HG03565 (cell line): ENCODE data around the gene CALY.

Experiments
- ATAC-seq: cut with Tn5 transposase; IDR thresholded peaks from one replicate; pipeline ENCODE4 v1.9.1; 2021; ENCODE audit warnings: mild to moderate bottlenecking, moderate library complexity; ENCODE audit not compliant: unreplicated experiment

CALY gene

DNA sequence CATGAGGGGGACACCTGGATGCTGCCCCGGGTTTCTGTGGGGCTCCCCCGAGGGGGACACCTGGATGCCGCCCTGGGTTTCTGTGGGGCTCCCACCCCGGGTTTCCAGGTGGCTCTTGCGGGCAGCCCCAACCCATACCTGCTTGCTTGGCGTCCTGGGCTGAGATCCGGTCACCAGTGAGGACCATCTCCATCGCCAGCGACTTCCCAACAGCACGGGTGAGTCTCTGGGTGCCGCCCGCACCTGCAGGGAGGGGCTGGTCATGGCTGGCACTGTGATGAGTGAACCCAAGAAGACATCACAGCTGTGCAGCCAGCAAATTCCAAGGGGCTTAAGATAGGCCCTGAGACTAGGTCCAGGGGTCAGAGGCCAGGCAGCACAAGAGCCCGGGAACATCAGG is 30.1 kb upstream of the CALY start:
- no peak for ATAC-seq

DNA sequence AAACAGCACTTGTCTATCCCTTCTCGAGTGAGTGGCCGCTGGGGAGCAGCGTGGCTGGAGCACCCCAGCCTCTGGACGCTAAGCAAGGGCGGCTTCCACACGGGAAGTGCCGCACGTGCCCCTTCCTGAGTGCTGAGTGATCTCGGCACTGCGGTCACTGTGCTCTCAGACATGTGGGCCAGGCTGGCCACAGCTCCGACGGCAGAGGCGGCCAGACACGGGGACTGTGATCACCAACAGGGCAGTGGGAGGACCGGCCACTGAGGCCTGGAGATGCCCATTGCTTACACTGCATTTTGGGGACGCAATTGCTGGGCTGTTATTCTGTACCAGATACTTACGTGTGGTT is 29.4 kb upstream of the CALY start:
- no peak for ATAC-seq

DNA sequence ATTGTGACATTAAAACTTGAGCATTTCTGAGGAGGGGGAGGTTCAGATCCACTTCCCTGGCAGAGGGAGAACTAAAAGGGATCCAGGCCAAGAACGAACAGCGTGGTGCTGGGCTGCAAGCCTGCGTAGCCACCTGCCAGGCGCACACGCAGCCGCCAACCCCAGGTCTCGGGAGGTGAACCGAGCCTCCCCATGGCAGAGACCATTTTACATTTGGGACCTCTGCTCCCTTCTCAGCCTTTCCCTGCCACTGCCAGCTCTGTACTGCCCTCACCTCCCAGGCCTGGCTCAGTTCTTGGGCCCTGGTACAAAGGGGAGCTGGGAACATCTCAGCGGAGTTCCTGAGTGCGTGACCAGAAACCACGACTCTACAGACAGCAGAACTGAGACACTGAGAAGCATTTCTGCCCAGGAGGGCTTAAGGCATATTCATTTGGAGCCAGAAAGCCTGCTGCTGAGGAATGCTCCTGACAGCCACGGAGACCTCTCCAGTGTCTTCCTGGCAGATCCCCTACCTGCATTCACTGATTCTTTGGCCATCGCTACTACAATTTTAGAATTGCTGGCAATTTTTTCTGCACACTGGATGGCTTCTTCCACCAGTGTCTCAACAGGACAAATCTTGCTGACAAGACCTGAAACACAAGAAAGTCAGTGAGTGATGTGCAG is 28.9 kb upstream of the CALY start:
- ATAC-seq, result no peak

DNA sequence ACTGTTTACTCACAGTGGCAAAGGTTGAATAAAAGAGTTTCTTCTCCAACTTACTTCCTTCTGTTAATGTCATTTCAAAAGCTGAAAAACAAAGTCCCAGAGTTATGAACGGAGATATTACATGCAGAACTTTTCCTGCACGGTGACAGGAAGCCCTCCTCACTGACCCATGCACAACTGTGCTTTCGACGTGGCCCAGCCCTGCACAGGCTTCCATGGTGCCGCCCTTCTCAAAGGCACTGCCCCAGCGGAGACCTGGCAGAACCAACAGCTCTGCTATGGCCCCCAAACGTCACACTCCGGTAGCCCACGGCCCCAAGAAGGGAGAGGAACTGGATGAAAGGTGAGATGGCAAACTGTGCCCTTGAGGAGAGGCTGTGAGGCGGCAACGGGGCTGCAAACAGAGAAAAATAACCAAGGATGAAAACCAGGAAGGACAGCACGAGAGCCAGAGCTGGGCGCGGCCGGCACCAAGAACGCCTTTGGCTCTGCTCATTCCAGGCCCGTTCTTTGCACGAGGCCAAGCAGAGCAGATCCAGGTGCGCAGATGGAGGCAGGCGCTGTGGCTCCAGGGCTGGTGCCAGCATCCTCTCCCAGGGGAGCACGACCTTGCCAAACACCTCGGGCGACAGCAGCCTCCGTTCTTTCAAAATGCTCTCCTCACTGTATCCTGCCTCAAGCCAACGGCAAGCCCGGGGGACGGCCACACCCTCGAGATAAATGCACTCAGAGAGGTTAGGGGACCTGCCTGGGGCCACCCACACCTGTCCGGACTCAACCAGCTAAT is 28.1 kb upstream of the CALY start:
- no peak for ATAC-seq

DNA sequence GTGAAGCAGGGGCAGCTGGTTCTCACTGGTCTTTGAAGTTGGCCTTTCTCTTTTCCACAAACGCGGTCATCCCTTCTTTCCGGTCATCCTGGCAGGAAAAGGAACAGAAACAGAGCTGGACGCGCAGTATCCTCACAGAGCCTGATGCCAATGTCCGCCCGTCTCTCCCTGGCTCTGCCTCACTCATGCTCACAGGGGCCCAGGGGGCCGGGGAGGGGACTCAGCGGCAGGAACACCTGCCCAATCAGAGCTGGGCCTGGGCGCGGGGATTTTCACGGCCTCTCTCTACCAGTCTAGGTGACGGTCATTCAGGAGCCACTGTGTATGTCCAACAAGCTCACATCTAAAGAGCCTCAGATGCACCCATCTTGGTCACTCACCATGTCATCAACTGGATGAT is 26.1 kb upstream of the CALY start:
- no peak for ATAC-seq

DNA sequence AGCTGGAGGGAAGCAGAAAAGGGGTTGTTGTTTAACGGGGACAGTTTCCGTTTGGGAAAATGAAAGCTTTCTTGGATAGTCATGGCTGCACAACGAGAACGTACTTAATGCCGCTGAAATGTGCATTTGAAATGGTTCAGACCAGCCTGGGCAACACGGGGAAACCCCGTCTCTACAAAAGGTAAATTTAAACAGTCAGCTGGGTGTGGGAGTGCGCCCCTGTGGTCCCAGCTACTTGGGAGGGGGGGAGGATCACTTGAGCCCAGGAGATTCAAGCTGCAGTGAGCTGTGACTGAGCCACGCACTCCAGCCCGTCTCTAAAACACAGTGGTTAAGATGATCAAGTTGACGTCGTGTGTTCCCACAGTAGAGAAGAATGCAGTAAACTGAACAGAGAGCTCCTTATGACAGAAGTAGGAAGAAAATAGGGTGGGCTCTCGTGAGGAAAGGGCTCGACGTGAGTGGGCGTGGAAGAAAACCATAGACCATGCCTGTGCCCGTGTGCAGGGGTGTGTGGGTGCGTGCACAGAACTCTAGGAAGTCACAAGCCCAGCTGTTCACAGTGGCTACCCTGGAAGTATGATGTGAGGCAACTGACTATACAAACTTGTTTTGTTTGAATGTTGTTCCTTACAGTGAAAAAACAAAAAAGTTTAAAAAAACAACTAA is 25.2 kb upstream of the CALY start:
- ATAC-seq, result no peak

DNA sequence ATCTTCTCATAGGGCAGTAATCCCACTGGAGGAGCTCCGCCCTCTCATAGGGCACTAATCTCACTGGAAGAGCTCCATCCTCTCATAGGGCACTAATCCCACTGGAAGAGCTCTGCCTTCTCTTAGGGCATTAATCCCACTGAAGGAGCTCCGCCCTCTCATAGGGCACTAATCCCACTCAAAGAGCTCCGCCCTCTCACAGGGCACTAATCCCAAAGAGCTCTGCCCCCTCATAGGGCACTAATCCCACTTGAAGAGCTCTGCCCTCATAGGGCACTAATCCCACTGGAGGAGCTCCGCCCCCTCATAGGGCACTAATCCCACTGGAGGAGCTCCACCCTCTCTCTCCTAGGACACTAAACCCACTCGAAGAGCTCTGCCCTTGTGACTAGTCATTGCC is 24.5 kb upstream of the CALY start:
- no peak for ATAC-seq

DNA sequence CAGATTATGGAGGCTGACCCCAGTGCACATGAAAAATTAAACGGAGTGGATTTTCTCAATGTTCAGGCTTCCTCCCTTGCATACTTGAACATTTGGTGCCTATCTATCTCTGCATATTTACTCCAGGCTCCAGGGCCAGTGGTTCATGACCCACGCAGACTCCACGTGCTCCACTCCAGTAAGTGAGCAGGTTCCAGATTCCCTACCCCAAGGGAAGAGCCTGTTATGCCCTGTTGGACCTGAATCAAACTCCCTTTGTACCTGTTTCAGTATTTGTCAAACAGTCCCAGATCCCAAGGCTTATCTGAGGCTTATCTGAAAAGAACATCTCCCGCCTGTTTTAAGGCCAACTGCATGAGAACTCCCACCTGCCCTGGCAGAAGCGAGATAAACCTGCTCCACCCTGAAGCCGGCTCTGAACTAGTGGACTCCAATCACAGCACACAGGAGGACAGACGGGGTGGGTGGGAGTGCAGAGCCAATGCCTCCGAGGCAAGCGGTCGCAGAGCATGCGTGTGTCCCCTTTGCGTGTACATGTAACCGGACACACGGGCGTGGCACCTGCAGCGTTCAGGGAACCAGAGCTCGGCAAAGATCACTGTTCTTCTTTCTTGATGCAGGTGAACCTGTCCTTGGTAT is 23.4 kb upstream of the CALY start:
- ATAC-seq, result no peak

DNA sequence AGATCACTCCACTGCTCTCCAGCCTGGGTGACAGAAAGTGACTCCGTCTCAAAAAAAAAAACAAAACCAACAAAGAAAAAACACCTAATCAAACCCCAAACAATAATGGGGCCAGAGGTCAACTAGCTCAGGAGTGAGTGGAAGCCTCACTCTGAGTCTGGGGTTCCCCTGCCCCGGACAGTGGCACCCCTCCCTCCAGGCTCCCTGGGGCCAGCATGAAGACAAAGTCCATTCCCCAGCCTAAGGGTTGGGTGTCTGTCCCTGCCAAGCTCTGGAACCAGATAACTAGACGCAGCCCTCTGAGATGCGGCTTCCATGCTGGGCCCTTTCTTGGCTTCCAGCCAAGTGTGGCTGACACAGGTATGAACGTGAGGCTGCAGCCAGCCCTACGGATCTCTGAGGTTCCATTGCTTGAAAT is 22.9 kb upstream of the CALY start:
- ATAC-seq, result no peak

DNA sequence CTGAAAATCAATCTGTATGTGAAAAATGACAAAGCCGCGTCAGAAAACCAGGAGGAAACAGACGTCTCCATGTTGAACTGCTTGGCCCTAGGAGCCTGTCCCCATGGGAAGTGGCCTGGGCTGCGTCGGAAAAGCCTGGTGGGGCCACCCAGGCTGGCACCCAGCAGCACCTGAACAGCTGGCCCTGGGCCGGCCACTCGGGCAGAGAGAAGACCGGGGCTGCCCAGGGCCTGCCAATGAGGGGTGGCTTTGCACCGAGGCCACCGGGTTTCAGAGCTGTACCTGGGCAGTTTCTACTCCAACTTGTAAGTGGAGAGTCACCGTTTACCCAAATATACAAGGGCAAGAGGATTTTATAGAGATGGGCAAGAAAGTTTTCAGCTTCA is 22.2 kb upstream of the CALY start:
- ATAC-seq, result no peak

DNA sequence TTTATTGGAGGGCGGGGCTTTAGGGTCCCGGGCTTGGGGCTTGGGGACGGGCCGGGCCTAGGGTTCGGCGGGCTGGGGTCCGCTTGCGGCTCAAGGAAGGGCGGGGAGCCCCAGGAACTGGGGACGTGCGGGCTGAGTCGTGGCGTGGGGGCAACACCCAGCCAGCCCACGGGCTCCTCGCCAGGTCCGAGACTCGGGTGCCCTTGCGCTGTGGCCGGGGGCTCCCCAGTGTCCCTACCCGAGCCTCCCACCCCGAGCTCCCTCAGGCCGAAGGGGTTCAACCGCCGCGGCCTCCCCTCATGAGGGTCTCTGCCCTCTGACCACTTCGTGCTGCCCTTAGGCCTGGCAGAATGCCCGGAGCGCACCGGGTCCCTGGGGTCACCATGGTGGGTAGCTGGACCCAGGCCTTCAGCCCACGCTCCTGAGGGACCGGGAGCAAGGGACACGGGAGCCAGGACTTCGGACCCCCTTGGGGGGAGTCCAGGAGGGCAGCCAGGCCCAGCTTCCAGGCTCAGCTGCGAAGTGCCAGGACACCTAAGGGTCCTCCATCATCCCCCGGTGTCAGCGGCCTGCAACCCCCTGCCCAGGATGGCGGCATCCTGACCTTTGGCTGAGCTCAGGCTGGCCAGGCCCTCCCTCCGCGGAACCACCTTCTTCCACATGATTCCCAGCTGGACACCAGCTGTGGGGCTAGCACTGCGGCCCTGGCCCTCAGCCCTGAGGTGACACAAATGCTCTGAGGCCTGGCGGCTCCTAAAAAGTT is 21.6 kb upstream of the CALY start:
- no peak for ATAC-seq

DNA sequence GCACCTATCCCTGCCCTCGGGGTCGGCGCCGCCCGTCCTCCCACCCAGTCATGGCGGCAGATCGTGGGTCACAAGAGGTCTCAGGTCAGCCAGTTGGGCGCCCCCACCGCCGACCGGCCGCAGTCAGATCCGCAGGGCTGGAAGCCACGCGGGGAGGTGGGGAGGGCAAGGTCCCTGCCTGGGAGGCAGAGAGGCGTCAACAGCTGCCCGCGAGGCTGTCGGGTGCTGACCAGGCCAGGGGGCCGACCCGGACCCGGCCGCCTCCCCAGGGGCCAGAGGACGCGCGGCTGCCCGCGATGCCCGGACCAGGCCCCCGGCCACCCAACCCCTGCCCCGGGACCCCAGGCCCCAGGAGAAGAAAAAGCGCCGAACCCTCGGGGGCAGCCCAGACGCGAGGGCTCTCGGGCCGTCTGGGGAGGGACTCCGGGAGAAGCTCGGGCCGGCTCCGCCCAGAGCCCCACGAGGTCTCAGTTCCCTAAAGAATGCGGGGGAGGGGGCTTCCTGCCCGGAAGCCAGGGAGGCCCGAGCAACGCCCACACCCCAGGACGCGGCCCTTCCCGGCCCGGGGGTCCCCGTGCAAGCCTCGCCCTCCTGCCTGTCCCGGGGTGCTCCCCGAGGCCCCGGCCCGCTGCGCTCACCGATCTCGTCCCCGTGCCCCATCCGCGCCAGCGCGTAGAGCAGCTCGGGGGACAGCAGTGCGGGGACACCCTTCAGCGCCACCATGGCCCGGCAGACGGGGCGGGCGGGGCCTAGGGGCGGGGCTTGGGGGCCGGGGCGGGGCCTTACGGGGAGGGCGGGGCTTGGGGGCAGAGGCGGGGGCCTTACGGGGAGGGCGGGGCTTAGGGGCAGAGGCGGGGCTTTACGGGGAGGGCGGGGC is 20.8 kb upstream of the CALY start, which contains the start of gene FUOM:
FUOM (minus strand) TSS at position 735 of the 877 bp plus-strand sequence; CDS start at position 723, 12 bp downstream.
- peak; percentile 56 for ATAC-seq

DNA sequence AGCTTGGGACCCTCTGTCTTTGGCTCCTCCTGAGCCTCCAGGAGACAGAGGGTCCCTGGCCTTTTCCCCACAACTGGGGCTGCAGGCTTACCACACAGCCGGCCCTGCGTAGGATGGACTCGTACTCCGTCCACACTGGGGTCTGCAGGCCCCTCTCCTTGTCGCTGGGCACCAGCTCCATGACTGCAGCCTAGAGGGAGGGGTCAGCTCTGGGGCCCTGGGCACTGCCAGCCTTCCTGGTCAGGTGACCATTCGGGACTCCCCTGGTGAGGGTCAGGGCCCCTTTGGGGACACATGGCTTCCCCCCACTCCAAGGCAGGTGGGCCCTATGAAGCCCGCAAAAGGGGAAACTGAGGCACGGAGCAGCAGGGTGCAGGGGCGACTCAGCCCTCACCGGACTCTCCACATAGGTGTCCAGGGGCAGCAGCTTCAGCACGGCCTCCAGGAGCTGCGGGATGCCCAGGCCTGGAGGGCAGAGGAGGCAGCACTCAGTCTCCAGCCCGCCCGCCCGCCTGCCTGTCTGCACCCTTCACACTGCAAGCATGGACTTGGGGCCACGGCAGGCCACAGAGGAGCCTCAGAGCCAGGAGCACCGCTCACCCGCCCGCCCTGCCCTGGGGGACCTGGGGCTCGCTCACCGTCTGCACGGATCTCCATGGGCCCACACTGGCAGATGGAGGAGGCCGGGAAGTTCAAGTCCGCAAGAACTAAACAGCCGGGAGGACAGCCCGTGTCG is 20.0 kb upstream of the CALY start:
- ATAC-seq, result no peak

DNA sequence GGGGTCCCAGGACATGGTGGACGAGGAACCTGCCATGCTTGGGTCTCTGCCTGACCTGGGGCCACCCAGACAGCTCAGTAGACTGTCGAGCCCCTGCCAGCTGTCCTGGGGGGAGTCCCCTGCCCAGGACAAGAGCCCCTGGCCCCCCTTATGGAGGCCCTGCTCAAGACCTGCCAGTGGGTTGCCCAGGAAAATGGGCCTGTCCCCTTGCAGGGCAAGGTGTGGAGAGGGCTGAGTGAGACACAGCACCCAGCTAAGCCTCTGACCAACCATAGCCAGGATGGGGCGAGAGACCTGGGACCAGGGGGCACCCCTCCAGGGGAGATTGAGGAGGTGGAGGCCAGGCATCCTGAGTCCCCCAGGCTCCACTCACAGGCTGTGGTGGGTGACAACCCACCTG is 19.3 kb upstream of the CALY start:
- no peak for ATAC-seq

DNA sequence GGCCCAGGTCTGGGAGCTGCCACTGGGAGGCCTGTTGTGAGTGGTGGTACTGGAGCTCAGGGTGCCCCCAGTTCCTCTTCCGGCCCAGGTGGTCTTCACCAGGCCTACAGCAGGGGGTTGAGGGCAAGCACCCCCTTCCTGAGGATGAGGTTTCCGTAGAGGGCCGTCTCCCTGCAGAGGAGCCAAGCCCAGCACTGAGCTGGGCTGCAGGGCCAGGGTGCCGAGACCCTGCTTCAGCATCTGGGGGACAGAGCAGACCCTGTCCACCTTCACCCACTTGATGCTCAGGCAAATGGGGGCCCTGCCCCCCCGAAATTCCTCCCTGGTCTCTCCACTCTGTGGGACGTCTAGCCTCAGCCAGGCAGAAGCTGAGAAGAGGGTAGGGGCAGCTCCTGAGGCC is 18.6 kb upstream of the CALY start:
- ATAC-seq, result no peak

DNA sequence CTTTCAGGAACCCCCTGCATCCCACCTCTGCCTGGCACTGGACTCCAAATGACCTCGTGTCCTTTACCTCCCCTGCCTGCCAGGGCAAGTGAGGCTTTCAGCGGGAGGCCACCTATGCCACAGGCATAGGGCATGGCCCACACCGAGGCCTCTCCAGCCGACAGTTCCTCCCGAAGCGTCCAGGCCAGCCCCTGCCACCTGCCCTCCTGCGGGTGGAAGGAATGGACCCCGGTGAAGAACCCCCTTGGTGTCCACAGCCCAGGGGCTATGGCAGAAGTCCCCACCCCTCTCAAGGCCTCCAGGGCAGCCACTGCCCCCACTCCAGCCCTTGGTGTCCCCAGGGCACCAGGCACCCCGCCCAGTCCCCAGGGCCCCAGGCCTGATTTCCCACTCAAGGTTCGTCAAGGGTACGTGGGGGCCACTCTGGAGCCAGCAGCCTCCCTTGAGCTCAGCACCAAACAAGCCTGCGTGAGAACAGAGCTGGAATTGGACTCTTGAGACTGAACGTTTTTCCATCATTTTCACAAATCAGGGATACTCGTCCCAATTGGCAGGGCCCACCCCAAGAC is 18.1 kb upstream of the CALY start:
- ATAC-seq, result no peak

DNA sequence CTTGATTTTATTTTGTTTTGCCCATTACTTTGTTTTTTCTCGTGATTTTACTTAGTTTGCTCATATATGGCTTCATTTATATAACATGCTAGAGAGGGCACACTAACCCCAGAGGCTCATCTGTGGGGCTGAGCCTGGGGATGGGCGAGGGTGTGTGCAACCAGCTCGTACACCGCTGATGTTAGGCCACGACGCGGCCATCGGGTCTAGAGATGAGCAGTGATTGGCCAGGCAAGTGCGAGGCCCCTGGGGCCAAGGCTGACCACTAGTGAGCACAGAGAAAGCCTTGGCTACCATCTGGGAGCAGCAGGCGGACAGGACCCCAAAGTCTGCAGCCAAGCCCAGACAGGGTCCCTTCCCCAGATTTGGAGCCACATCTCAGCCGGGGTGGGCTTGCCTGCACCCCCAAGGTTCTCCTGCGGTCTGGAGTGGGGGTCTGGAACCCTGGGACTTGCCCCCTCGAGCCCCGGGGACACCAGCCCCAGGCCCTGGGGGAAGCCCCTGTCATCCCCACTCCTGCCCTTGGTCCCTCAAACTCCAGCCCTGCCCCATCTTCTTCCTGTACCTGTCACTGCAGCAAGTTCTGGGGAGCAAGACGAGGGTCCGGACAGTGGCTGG is 17.4 kb upstream of the CALY start:
- ATAC-seq, result no peak

DNA sequence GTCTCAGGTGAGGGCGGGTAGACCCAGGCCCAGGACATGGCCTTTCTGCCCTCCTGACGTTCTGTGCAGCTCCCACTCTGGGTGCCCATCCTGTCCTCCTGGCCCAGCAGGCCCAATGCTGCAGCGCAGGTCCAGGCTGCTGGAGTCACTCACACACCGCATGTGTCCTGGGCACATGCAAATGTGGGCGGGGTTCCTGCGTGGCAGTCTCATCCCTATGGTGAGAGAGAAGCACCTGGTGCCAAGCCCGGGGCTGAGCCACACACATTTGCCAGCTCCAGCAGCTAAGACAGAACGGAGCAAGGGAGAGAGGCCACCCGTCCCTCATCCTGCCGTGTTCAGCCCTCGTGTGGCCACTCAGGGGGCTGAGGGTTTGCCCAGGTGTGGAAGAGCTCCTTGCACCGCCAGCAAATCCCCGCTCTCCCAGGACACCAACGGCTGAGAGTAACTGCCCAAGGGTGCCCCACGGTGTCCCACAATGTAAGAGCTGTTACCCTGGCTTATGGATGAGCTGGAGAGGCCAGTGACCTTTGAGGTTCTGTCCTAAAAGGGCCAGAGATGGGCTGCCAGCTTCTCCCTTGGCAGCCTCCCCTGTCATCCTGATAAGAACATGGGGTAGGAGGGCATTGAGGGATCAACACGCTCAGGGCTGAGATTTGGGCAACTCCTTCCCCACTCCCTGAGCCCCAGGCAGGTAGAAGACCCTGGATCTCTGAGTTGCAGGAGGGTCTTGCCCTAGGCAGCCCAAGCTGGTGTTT is 16.7 kb upstream of the CALY start:
- ATAC-seq, result no peak
